ENCODE measurements around the gene ZNF211. TPM values are rescaled to one million over a fixed set of nuclear protein-coding genes. Genes with fewer than 3 reads are reported as not detected.

The ZNF211 gene
- total and polyA plus RNA-seq, 2 donors from 2014 or later = 9.1 to 19.6 TPM

DNA sequence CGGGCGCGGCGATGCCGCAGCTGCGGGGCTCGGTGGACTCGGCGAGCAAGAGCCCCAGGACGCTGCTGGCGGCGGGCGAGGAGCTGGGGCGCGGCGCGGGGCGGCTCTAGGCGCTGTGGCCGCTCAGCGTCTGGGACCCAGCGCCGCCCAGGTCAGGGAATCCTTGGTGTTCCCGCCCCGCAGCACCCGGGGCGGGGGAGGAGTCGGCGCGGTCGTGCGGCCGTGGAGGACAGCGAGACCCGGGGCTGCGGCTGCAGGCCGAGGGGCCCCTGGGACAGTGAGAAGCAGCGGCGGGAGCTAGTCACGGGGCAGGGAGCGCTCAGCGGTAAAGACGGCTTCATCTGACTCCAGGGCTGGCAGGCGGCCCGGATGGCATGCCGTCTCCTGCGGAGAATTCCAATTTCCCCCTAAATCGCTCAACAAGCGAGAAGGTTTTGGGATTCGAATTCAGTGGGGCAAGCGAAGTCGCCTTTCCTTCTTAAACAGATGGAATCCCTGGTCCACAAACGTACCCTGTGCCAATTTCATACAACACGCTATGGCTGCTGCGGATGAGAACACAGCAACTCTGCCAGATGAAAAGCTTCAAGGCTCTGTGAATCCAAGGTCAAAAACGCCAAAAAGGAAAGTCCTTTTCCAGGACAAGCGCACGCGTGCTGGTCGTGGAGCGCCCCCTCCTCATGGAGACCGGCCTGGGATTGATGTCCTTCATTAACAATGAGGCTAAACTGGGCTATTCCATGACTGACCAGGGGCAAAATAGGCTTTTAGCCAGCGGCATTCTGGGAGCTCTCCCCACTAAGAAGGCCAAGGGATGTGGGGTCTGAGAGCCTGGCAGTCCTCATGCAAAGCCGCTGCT lies 31.5 kb downstream of the ZNF211 start:
- intact Hi-C loops (cut with DNase I) = no loop called here
- Histone ChIP-seq H3K9me3 (ENCODE audit: control insufficient read depth in 2 of 3, insufficient read depth in 1 of 3, low read length in 3 of 3) (no peaks in the 10 kb centered on the region), H3K9ac (ENCODE audit: low read length in 3 of 3) (peak overlapping the region in 2 of 3 donors; percentile 20 to 63), H3K27me3 (ENCODE audit: control insufficient read depth, insufficient read depth, low read length) (no peaks in the 10 kb centered on the region), H3K4me3 (ENCODE audit: low read length in 3 of 3) (peak overlapping the region; percentile 56 to 64 (median 64)), H3K36me3 (ENCODE audit: control insufficient read depth in 2 of 3, insufficient read depth in 3 of 3, low read length in 3 of 3) (no peaks in the 10 kb centered on the region), H3K4me1 (ENCODE audit: control insufficient read depth in 2 of 3, insufficient read depth in 2 of 3, low read depth in 1 of 3, low read length in 3 of 3) (no peaks in the 10 kb centered on the region), H3K27ac (ENCODE audit: low read depth in 2 of 2, low read length in 2 of 2) (peak overlapping the region in 1 of 2 donors; percentile 4)
- FAIRE-seq (no peak), DNase-seq (peak; percentile 78 to 87 (median 83))
- no peak for TF ChIP-seq CTCF (IDR thresholded peaks at IDR 0.05; ENCODE audit: borderline replicate concordance, extremely low read depth, insufficient read depth)

DNA sequence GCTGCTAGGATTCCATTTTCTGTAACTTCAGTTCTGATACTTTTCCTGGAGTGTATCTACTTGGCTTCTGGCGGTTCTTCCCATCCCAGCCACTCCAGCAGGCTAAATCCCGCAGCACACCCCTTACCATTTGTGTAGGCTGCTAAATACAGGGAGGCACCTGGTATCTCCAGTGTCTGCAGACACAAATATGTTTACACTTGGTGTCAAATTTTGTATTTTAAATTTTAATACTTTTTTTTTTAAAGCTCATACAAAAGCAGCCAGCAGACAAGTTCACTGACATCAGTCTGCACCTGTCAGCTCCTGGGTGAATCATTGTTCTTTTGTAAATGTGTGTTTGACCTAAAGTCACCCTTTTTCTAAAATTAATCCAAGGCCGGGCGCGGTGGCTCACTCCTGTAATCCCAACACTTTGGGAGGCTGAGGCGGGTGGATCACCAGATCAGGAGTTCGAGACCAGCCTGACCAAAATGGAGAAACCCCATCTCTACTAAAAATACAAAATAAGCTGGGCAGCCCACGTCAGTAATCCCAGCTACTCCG lies 32.4 kb downstream of the ZNF211 start:
- Histone ChIP-seq H3K9ac (ENCODE audit: low read length in 3 of 3) (no peak overlapping the region), H3K9me3 (ENCODE audit: control insufficient read depth in 2 of 3, insufficient read depth in 1 of 3, low read length in 3 of 3) (no peaks in the 10 kb centered on the region), H3K4me3 (ENCODE audit: low read length in 3 of 3) (no peak overlapping the region), H3K4me1 (ENCODE audit: control insufficient read depth in 2 of 3, insufficient read depth in 2 of 3, low read depth in 1 of 3, low read length in 3 of 3) (no peaks in the 10 kb centered on the region), H3K27ac (ENCODE audit: low read depth in 2 of 2, low read length in 2 of 2) (no peak overlapping the region), H3K27me3 (ENCODE audit: control insufficient read depth, insufficient read depth, low read length) (no peaks in the 10 kb centered on the region), H3K36me3 (ENCODE audit: control insufficient read depth in 2 of 3, insufficient read depth in 3 of 3, low read length in 3 of 3) (no peaks in the 10 kb centered on the region)
- no peak for TF ChIP-seq CTCF (IDR thresholded peaks at IDR 0.05; ENCODE audit: borderline replicate concordance, extremely low read depth, insufficient read depth)
- FAIRE-seq (no peak), DNase-seq (no peak)
- intact Hi-C loops (cut with DNase I) = no loop called here

DNA sequence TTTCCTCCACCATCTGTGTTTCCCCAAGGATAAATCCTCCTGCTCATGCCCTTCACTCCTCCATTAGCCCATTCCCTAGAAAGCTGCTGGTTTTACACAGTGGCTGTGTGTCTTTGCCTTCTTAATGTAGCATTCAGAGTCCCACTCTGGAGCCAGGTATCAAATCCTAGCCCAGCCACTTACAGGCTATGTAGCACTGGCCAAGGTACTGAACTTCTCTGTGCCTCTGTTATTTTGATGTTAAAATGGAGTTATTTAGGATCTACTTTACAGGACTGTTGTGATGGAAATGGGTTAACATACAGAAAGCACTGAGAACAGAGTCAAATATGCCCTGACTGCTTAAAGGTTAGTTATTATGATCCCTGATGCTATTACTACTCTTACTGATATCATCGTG lies 34.3 kb downstream of the ZNF211 start:
- no peak overlapping the region for H3K4me3 ChIP-seq (ENCODE audit: low read length in 3 of 3)
- H3K4me1 ChIP-seq (ENCODE audit: control insufficient read depth in 2 of 3, insufficient read depth in 2 of 3, low read depth in 1 of 3, low read length in 3 of 3) = no peaks in the 10 kb centered on the region
- no peak for TF ChIP-seq CTCF (IDR thresholded peaks at IDR 0.05; ENCODE audit: borderline replicate concordance, extremely low read depth, insufficient read depth)
- H3K27me3 ChIP-seq (ENCODE audit: control insufficient read depth, insufficient read depth, low read length) = no peaks in the 10 kb centered on the region
- intact Hi-C loops (cut with DNase I) = no loop called here
- H3K27ac ChIP-seq (ENCODE audit: low read depth in 2 of 2, low read length in 2 of 2) = no peak overlapping the region
- H3K9ac ChIP-seq (ENCODE audit: low read length in 3 of 3) = no peak overlapping the region
- no peaks in the 10 kb centered on the region for H3K9me3 ChIP-seq (ENCODE audit: control insufficient read depth in 2 of 3, insufficient read depth in 1 of 3, low read length in 3 of 3)
- DNase-seq (no peak), FAIRE-seq (no peak)
- no peaks in the 10 kb centered on the region for H3K36me3 ChIP-seq (ENCODE audit: control insufficient read depth in 2 of 3, insufficient read depth in 3 of 3, low read length in 3 of 3)

Data from kidney (tissue), 14 donors.